ENCODE results near the gene TSHZ2.

TSHZ2 gene

GRCh38 chr20:53030061-53030460 is 57.9 kb downstream of the TSHZ2 start:
- no peak for DNase-seq (ENCODE audit: low read depth)

GRCh38 chr20:53032046-53032445 is 59.9 kb downstream of the TSHZ2 start:
- no peak for DNase-seq (ENCODE audit: low read depth)

GRCh38 chr20:53032478-53032932 is 60.3 kb downstream of the TSHZ2 start:
- DNase-seq (ENCODE audit: low read depth), result no peak

GRCh38 chr20:53033176-53033575 is 61.0 kb downstream of the TSHZ2 start:
- DNase-seq (ENCODE audit: low read depth), result no peak

- DNase-seq (ENCODE audit: low read depth), result no peak
Measured at GRCh38 chr20:53034899-53035298, 62.7 kb downstream of the TSHZ2 start.

GRCh38 chr20:53036992-53037391 is 64.8 kb downstream of the TSHZ2 start:
- no peak for DNase-seq (ENCODE audit: low read depth)

- DNase-seq (ENCODE audit: low read depth), result no peak
Measured at GRCh38 chr20:53037621-53038020, 65.5 kb downstream of the TSHZ2 start.

- no peak for DNase-seq (ENCODE audit: low read depth)
Measured at GRCh38 chr20:53038299-53038698, 66.1 kb downstream of the TSHZ2 start.

GRCh38 chr20:53040693-53041589 is 68.8 kb downstream of the TSHZ2 start:
- DNase-seq (ENCODE audit: low read depth), result no peak

GRCh38 chr20:53042521-53042920 is 70.4 kb downstream of the TSHZ2 start:
- DNase-seq (ENCODE audit: low read depth), result no peak

- no peak for DNase-seq (ENCODE audit: low read depth)
Measured at GRCh38 chr20:53044296-53044695, 72.1 kb downstream of the TSHZ2 start.

- DNase-seq (ENCODE audit: low read depth), result no peak
Measured at GRCh38 chr20:53045941-53046340, 73.8 kb downstream of the TSHZ2 start.

GRCh38 chr20:53047203-53047602 is 75.0 kb downstream of the TSHZ2 start:
- DNase-seq (ENCODE audit: low read depth), result no peak

GRCh38 chr20:53048387-53048786 is 76.2 kb downstream of the TSHZ2 start:
- no peak for DNase-seq (ENCODE audit: low read depth)

GRCh38 chr20:53050338-53050737 is 78.2 kb downstream of the TSHZ2 start:
- no peak for DNase-seq (ENCODE audit: low read depth)

- no peak for DNase-seq (ENCODE audit: low read depth)
Measured at GRCh38 chr20:53052380-53052779, 80.2 kb downstream of the TSHZ2 start.

GRCh38 chr20:53053595-53053994 is 81.4 kb downstream of the TSHZ2 start:
- DNase-seq (ENCODE audit: low read depth), result no peak

GRCh38 chr20:53055367-53056067 is 83.4 kb downstream of the TSHZ2 start:
- no peak for DNase-seq (ENCODE audit: low read depth)

GRCh38 chr20:53057579-53057978 is 85.4 kb downstream of the TSHZ2 start:
- DNase-seq (ENCODE audit: low read depth), result no peak

GRCh38 chr20:53059848-53060247 is 87.7 kb downstream of the TSHZ2 start:
- DNase-seq (ENCODE audit: low read depth), result no peak

- DNase-seq (ENCODE audit: low read depth), result no peak
Measured at GRCh38 chr20:53061192-53062108, 89.3 kb downstream of the TSHZ2 start.

- no peak for DNase-seq (ENCODE audit: low read depth)
Measured at GRCh38 chr20:53064935-53065334, 92.8 kb downstream of the TSHZ2 start.

Measured in stimulated activated CD8-positive, alpha-beta memory T cell treated with anti-CD3 and anti-CD28 coated beads, Interleukin-15, amount 100 ng/mL, for 24 hours (primary cell).